GM12878 (cell line): ENCODE measurements around the gene SNCA. TPM values are rescaled to one million over a fixed set of nuclear protein-coding genes. Genes with fewer than 3 reads are reported as not detected.

Experiments
- ATAC-seq: fragments of 200-7000 bp; cut with Tn5 transposase; 3 replicates; pipeline ENCODE4 v1.9.1; 2020; ENCODE audit warnings: mild to moderate bottlenecking, moderate library complexity
- BruUV-seq: library from RNA; stranded (reverse); fragments of 400-500 nt; replicated peaks from 2 replicates; lab custom pipeline; 2021; lab: Mats Ljungman, UMichigan
- CTCF ChIA-PET: fragments of 300-600 bp; sonication (Branson Sonifier 250); formaldehyde crosslinking; extraction: SDS; loops from one replicate; lab custom pipeline; 2021; ENCODE audit warnings: inconsistent platforms; lab: Yijun Ruan, JAX
- POLR2A ChIA-PET: fragments of 350-600 bp; formaldehyde crosslinking; extraction: SDS; loops from one replicate; lab custom pipeline; 2021; ENCODE audit warnings: inconsistent platforms; lab: Charles Lee
- RAD21 ChIA-PET: fragments of 300-600 bp; sonication (Branson Sonifier 250); formaldehyde crosslinking; loops from one replicate; lab custom pipeline; 2023; ENCODE audit warnings: antibody characterized with exemption; ENCODE audit not compliant: unreplicated experiment; lab: Charles Lee
- SMC1A ChIA-PET: fragments of 300-600 bp; sonication (Branson Sonifier 250); formaldehyde crosslinking; loops from one replicate; lab custom pipeline; 2023; ENCODE audit not compliant: unreplicated experiment, uncharacterized antibody; lab: Charles Lee
- DNase-seq: peaks from one replicate; pipeline ENCODE4 v3.0.0-alpha.2; 2011; ENCODE audit warnings: low read depth, low spot score
- FAIRE-seq: peaks from 3 replicates; lab custom pipeline; 2011; peaks lifted over from hg19 to GRCh38; lab: Jason Lieb, UNC
- H2AFZ ChIP-seq: 2 replicates; pipeline ENCODE4 v1.6.0; 2011; ENCODE audit warnings: low read depth, low read length, control low read depth; ENCODE audit not compliant: control insufficient read depth
- H3K27ac ChIP-seq: 2 replicates; pipeline ENCODE4 v1.5.1; 2011; ENCODE audit warnings: control low read depth; ENCODE audit not compliant: control insufficient read depth, insufficient read depth
- H3K27me3 ChIP-seq, 2 experiments: replicated peaks in 1 of 2; 2 replicates each; pipeline versions ENCODE4 v1.6.0 to v1.6.1; 2011; ENCODE audit warnings: low read length in 1 of 2; ENCODE audit not compliant: control insufficient read depth in 2 of 2, insufficient read depth in 2 of 2
- H3K36me3 ChIP-seq, 2 experiments: 2 replicates each; pipeline ENCODE4 v1.5.1; 2011; ENCODE audit warnings: low read length in 1 of 2; ENCODE audit not compliant: control insufficient read depth in 2 of 2, insufficient read depth in 2 of 2
- H3K4me1 ChIP-seq: 2 replicates; pipeline ENCODE4 v1.6.1; 2011; ENCODE audit warnings: mild to moderate bottlenecking, low read length, moderate library complexity, mixed read lengths; ENCODE audit not compliant: control insufficient read depth, insufficient read depth
- H3K4me2 ChIP-seq: 2 replicates; pipeline ENCODE4 v1.6.0; 2011; ENCODE audit warnings: control low read depth; ENCODE audit not compliant: control insufficient read depth, insufficient read depth
- H3K4me3 ChIP-seq: fragments of 200-600 bp; sonication (generic); 2 replicates; pipeline ENCODE4 v1.5.1; 2016
- H3K79me2 ChIP-seq: 2 replicates; pipeline ENCODE4 v1.6.0; 2011; ENCODE audit warnings: low read length; ENCODE audit not compliant: control insufficient read depth, insufficient read depth
- H3K9ac ChIP-seq: 2 replicates; pipeline ENCODE4 v1.8.0; 2011; ENCODE audit warnings: low read length, control low read depth, mixed read lengths; ENCODE audit not compliant: control insufficient read depth, insufficient read depth
- H3K9me3 ChIP-seq: replicated peaks from 3 replicates; pipeline ENCODE4 v1.5.1; 2011; ENCODE audit warnings: mild to moderate bottlenecking, low read length; ENCODE audit not compliant: control insufficient read depth, insufficient read depth
- H4K20me1 ChIP-seq: 2 replicates; pipeline ENCODE4 v1.6.0; 2011; ENCODE audit not compliant: control insufficient read depth, insufficient read depth
- CBX5 ChIP-seq: sonication (generic); IDR thresholded peaks from 2 replicates; pipeline ENCODE4 v1.6.1; 2016; ENCODE audit warnings: low read depth, moderate library complexity, mild to moderate bottlenecking, inconsistent platforms
- CEBPB ChIP-seq, 2 experiments: fragments of 150-350 bp in 1 of 2; IDR thresholded peaks; 2 replicates each; pipeline ENCODE4 v1.6.1; 2012 to 2014; ENCODE audit warnings: low read depth in 2 of 2, low read length in 2 of 2, borderline replicate concordance in 1 of 2, inconsistent platforms in 1 of 2
- CHD2 ChIP-seq: IDR thresholded peaks from 2 replicates; pipeline ENCODE4 v1.6.1; 2011; ENCODE audit warnings: low read depth, low read length, improper control_type of control experiment, borderline replicate concordance
- EED ChIP-seq: sonication (generic); IDR thresholded peaks from 2 replicates; pipeline ENCODE4 v1.6.1; 2016; ENCODE audit warnings: antibody characterized with exemption, low read depth
- MEF2B ChIP-seq: fragments of 450-650 bp; IDR thresholded peaks from 2 replicates; pipeline ENCODE4 v1.6.1; 2018; ENCODE audit warnings: mild to moderate bottlenecking, moderate library complexity; ENCODE audit not compliant: partially characterized antibody, poor library complexity, severe bottlenecking
- NFYA ChIP-seq: IDR thresholded peaks from 2 replicates; pipeline ENCODE4 v1.6.1; 2011; ENCODE audit warnings: low read depth, mild to moderate bottlenecking, low read length, improper control_type of control experiment, borderline replicate concordance
- NR2C2 ChIP-seq: IDR thresholded peaks from 2 replicates; pipeline ENCODE4 v1.6.1; 2011; ENCODE audit warnings: borderline replicate concordance, low read depth; ENCODE audit not compliant: control insufficient read depth, insufficient read length
- POLR2A ChIP-seq: IDR thresholded peaks from 2 replicates; pipeline ENCODE4 v1.6.1; 2011; ENCODE audit warnings: low read depth, mild to moderate bottlenecking, low read length
- POLR2AphosphoS5 ChIP-seq: IDR thresholded peaks from 2 replicates; pipeline ENCODE4 v1.6.1; 2011; ENCODE audit warnings: mild to moderate bottlenecking, low read length, inconsistent platforms
- SIX5 ChIP-seq: IDR thresholded peaks from 2 replicates; pipeline ENCODE4 v1.6.1; 2011; ENCODE audit warnings: mild to moderate bottlenecking, low read depth, low read length, moderate library complexity; ENCODE audit not compliant: severe bottlenecking
- SUPT20H ChIP-seq: IDR thresholded peaks from 2 replicates; pipeline ENCODE4 v1.6.1; 2011; ENCODE audit warnings: low read depth, mild to moderate bottlenecking, low read length, moderate library complexity, borderline replicate concordance; ENCODE audit not compliant: control insufficient read depth
- TAF1 ChIP-seq: IDR thresholded peaks from 2 replicates; pipeline ENCODE4 v1.6.1; 2011; ENCODE audit warnings: mild to moderate bottlenecking, low read depth, low read length, borderline replicate concordance
- TBL1XR1 ChIP-seq: IDR thresholded peaks from 2 replicates; pipeline ENCODE4 v1.6.1; 2012; ENCODE audit warnings: low read depth, low read length, improper control_type of control experiment
- TCF3 ChIP-seq: IDR thresholded peaks from 2 replicates; pipeline ENCODE4 v1.6.1; 2012; ENCODE audit warnings: low read depth, mild to moderate bottlenecking, low read length, borderline replicate concordance; ENCODE audit not compliant: insufficient read depth
- TCF7 ChIP-seq: IDR thresholded peaks from 2 replicates; pipeline ENCODE4 v1.6.1; 2014; ENCODE audit warnings: antibody characterized with exemption, borderline replicate concordance
- WGBS: methylation state at CpG from one replicate; pipeline ENCODE4 v1.1.6; 2016; ENCODE audit warnings: low lambda C conversion rate; ENCODE audit not compliant: insufficient replicate concordance, insufficient coverage; ENCODE audit errors: missing lambda C conversion rate; 5-methylcytosine and 5-hydroxymethylcytosine counted together
- in situ Hi-C: fragments of 300-500 bp; cut with MboI; formaldehyde crosslinking; loops from 9 replicates; pipeline ENCODE4 v1.14.3; 2018; ENCODE audit warnings: mixed read lengths
- intact Hi-C: fragments of 100-400 bp; cut with micrococcal nuclease; formaldehyde crosslinking; loops from one replicate; pipeline ENCODE4 v1.14.2; 2022; ENCODE audit not compliant: unreplicated experiment
- polyA plus RNA-seq, 11 experiments: library from polyadenylated mRNA; depleted of rRNA in 4 of 11; unstranded in 6 of 11; stranded (reverse) in 5 of 11; fragments of >200 nt; fragmentation: Nextera tagmentation in 4 of 11; fragmentation: Illumina TruSeq in 1 of 11; extraction: Ambion mirVana in 4 of 11; extraction: Trizol in 1 of 11; gene quantifications; 1 replicate in 1 of 11; 2 replicates in 10 of 11; pipeline versions ENCODE4 v1.2.1 to v1.2.3, GENCODE V29; 2011 to 2016; ENCODE audit warnings: inconsistent platforms in 2 of 11, missing spikeins in 2 of 11, low read depth in 1 of 11
- total RNA-seq, 4 experiments: library from RNA; depleted of rRNA in 3 of 4; stranded (reverse); fragments of >200 nt in 3 of 4; fragmentation: Illumina TruSeq in 1 of 4; extraction: Trizol in 1 of 4; gene quantifications; 2 replicates each; pipeline versions ENCODE4 v1.2.1 to v1.2.3, GENCODE V29; 2013 to 2021
- TF ChIP-seq, protein P1 (sequence below): IDR thresholded peaks from 2 replicates; pipeline ENCODE4 v1.6.1; 2011; ENCODE audit warnings: mild to moderate bottlenecking, low read depth, low read length, moderate library complexity; ENCODE audit not compliant: insufficient replicate concordance
- TF ChIP-seq, protein P2 (sequence below): fragments of 450-650 bp; IDR thresholded peaks from 2 replicates; pipeline ENCODE4 v1.6.1; 2016; ENCODE audit warnings: mild to moderate bottlenecking

The SNCA gene
- total and polyA plus RNA-seq, 10 of the 15 experiments (the other 5 are each of a cell fraction or from before 2014, with no cell fraction given) = 0.22 TPM; not detected in 9

DNA sequence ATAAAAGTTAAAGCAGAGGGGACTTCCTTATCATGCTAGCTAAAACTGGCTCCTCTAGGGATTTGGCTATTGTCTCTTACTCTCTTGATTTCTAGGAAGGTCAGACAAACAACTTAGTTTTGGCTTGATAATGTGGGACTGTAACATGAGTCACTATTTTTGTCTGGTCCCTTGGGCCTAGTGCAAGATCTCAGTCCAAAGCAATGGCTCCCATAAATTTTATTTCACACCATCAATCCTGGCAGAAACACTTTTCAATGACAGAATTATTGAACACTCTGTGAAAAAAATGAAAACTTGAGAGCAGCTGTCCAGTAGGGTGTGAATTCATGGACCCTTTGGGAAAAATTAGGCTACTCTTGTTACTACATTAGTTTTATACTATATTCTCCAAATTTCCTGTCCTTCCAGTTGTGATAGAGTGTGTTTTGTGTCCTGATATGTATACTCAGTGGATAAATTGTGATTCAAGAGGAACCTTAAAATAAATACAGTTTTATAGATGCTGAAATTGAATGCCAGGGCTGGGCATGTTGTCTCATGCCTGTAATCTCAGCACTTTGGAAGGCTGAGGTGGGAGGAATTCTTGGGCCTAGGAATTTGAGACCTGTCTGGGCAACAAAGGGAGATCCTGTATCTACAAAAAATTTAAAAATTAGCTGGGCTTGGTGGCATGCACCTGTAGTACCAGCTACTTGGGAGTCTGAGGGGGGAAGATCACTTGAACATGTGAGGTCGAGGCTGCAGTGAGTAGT, 10.8 kb upstream of the SNCA start:
- TF ChIP-seq NFYA = no peak
- no peak for TF ChIP-seq POLR2A
- TF ChIP-seq TBL1XR1 = no peak
- TF ChIP-seq, protein P1, sequence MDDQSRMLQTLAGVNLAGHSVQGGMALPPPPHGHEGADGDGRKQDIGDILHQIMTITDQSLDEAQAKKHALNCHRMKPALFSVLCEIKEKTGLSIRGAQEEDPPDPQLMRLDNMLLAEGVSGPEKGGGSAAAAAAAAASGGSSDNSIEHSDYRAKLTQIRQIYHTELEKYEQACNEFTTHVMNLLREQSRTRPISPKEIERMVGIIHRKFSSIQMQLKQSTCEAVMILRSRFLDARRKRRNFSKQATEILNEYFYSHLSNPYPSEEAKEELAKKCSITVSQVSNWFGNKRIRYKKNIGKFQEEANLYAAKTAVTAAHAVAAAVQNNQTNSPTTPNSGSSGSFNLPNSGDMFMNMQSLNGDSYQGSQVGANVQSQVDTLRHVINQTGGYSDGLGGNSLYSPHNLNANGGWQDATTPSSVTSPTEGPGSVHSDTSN = no peak
- TF ChIP-seq TAF1 = no peak
- no peak for TF ChIP-seq EED
- TF ChIP-seq SUPT20H = no peak
- TF ChIP-seq CBX5 = no peak
- TF ChIP-seq, protein P2, sequence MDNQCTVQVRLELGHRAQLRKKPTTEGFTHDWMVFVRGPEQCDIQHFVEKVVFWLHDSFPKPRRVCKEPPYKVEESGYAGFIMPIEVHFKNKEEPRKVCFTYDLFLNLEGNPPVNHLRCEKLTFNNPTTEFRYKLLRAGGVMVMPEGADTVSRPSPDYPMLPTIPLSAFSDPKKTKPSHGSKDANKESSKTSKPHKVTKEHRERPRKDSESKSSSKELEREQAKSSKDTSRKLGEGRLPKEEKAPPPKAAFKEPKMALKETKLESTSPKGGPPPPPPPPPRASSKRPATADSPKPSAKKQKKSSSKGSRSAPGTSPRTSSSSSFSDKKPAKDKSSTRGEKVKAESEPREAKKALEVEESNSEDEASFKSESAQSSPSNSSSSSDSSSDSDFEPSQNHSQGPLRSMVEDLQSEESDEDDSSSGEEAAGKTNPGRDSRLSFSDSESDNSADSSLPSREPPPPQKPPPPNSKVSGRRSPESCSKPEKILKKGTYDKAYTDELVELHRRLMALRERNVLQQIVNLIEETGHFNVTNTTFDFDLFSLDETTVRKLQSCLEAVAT = no peak
- no peak for TF ChIP-seq TCF7
- no peak for TF ChIP-seq MEF2B
- TF ChIP-seq CEBPB (IDR thresholded peaks at IDR 0.05; ENCODE audit: borderline replicate concordance in 1 of 2, low read depth in 2 of 2, low read length in 2 of 2) = no peak
- TF ChIP-seq CHD2 = no peak
- TF ChIP-seq SIX5 = no peak
- no peak for TF ChIP-seq POLR2AphosphoS5
- no peak for TF ChIP-seq TCF3
- no peak for TF ChIP-seq NR2C2
- no peak overlapping the region for H3K4me2 ChIP-seq
- CTCF ChIA-PET = no interaction called here
- FAIRE-seq = no peak
- no peak overlapping the region for H3K9ac ChIP-seq
- SMC1A ChIA-PET = no interaction called here
- BruUV-seq = no TSS peak
- in situ Hi-C loops = no loop called here
- no peak for DNase-seq
- no peaks in the 10 kb centered on the region for H4K20me1 ChIP-seq
- no peak for ATAC-seq
- no peaks in the 10 kb centered on the region for H3K36me3 ChIP-seq
- H3K79me2 ChIP-seq = no peaks in the 10 kb centered on the region
- H2AFZ ChIP-seq = no peak overlapping the region
- no peaks in the 10 kb centered on the region for H3K4me1 ChIP-seq
- H3K4me3 ChIP-seq = no peak overlapping the region
- intact Hi-C loops = no loop called here
- H3K27ac ChIP-seq = no peak overlapping the region
- H3K9me3 ChIP-seq = no peaks in the 10 kb centered on the region; the same call in 2 of the 3 replicates
- RAD21 ChIA-PET = no interaction called here
- H3K27me3 ChIP-seq = no peaks in the 10 kb centered on the region
- 0% methylated on average over 1 of the region's 1 CpG for WGBS
- POLR2A ChIA-PET = no interaction called here
